HEK293 (cell line): ENCODE measurements around the gene VEPH1.

Source experiments
- CTCF ChIP-seq: fragments of 450-650 bp; formaldehyde crosslinking; IDR thresholded peaks from 2 replicates; pipeline ENCODE4 v1.5.1; 2016; ENCODE audit warnings: missing biosample characterization, missing genetic modification characterization
- PRDM10 ChIP-seq: fragments of 450-650 bp; formaldehyde crosslinking; IDR thresholded peaks from 2 replicates; pipeline ENCODE4 v1.5.1; 2016; ENCODE audit warnings: missing biosample characterization, missing genetic modification characterization
- ZNF843 ChIP-seq: fragments of 450-650 bp; formaldehyde crosslinking; IDR thresholded peaks from 2 replicates; pipeline ENCODE4 v1.5.1; 2016; ENCODE audit warnings: missing biosample characterization, missing genetic modification characterization

GRCh38 chr3:157330206-157330605 lies 173.0 kb downstream of the VEPH1 start:
- no peak for TF ChIP-seq PRDM10 (tag by site-specific recombination)
- no peak for TF ChIP-seq CTCF (tag by site-specific recombination)
- no peak for TF ChIP-seq ZNF843
